Heart right ventricle (tissue), 16 donors: ENCODE data around the gene PIEZO1. TPM values are rescaled to one million over a fixed set of nuclear protein-coding genes. Genes with fewer than 3 reads are reported as not detected.

ENCODE experiments used
- ATAC-seq, 8 donors: fragments of 200-7000 bp; cut with Tn5 transposase; one replicate each; pipeline ENCODE4 v1.9.1; 2020; ENCODE audit warnings: mild to moderate bottlenecking in 8 of 8, moderate library complexity in 8 of 8, moderate number of reproducible peaks in 1 of 8
- DNase-seq, 2 donors: peaks; one replicate each; pipeline ENCODE4 v3.0.0-alpha.2; 2020
- H3K27ac ChIP-seq, 10 donors: fragments of 200-600 bp; sonication (generic) in 2 of 10; one replicate each; pipeline versions ENCODE4 v1.5.0 to v1.8.0; 2020 to 2022; ENCODE audit warnings: mild to moderate bottlenecking in 3 of 10
- H3K27me3 ChIP-seq, 7 donors: fragments of 200-600 bp; one replicate each; pipeline ENCODE4 v1.8.0; 2021 to 2022; ENCODE audit warnings: mild to moderate bottlenecking in 2 of 7
- H3K36me3 ChIP-seq, 9 donors: fragments of 200-600 bp; sonication (generic) in 1 of 9; one replicate each; pipeline versions ENCODE4 v1.5.0 to v1.8.0; 2020 to 2022; ENCODE audit warnings: mild to moderate bottlenecking in 2 of 9
- H3K4me1 ChIP-seq, 9 donors: fragments of 200-600 bp; sonication (generic) in 1 of 9; one replicate each; pipeline versions ENCODE4 v1.5.0 to v1.8.0; 2020 to 2022; ENCODE audit warnings: mild to moderate bottlenecking in 4 of 9
- H3K4me3 ChIP-seq, 10 donors: fragments of 200-600 bp; sonication (generic) in 2 of 10; one replicate each; pipeline versions ENCODE4 v1.5.0 to v1.8.0; 2020 to 2022; ENCODE audit warnings: mild to moderate bottlenecking in 7 of 10, moderate library complexity in 2 of 10
- H3K9me3 ChIP-seq, 11 donors: fragments of 200-600 bp in 10 of 11; sonication (generic) in 2 of 11; one replicate each; pipeline versions ENCODE4 v1.5.0 to v1.8.0; 2013 to 2022; ENCODE audit warnings: mild to moderate bottlenecking in 2 of 11, control low read depth in 1 of 11, moderate library complexity in 1 of 11
- CTCF ChIP-seq, 9 donors: fragments of 200-600 bp; sonication (generic) in 2 of 9; IDR thresholded peaks; one replicate each; pipeline versions ENCODE4 v1.5.0 to v1.8.0; 2021 to 2022; ENCODE audit warnings: antibody characterized with exemption in 9 of 9, mild to moderate bottlenecking in 5 of 9, moderate library complexity in 1 of 9
- WGBS, 2 donors: extraction: QIAGEN DNeasy Blood & Tissue Kit; methylation state at CpG; one replicate each; pipeline ENCODE4 v1.1.7; 2013; ENCODE audit warnings: inconsistent platforms in 1 of 2; 5-methylcytosine and 5-hydroxymethylcytosine counted together
- intact Hi-C, 10 donors: fragments of 100-400 bp; cut with DNase I; formaldehyde crosslinking; loops; one replicate each; pipeline versions ENCODE4 v1.11.1 to v1.14.2; 2022
- polyA plus RNA-seq, 2 donors: library from polyadenylated mRNA; stranded (reverse); fragments of 200-250 nt; gene quantifications; one replicate each; pipeline ENCODE4 v1.2.3, GENCODE V29; 2013
- total RNA-seq, 10 donors: library from RNA; stranded (reverse); fragmentation: NEBNext Ultra II Directional in 3 of 10; extraction: Animal tissue kit (Norgen Biotek cat#: 25700) in 3 of 10; gene quantifications; one replicate each; pipeline versions ENCODE4 v1.2.1 to v1.2.4, GENCODE V29; 2021 to 2023
- donor health status: Arrhythmogenic right ventricular cardiomyopathy.
- donor health status: ischemic (EF 13 %, LVEDD 7.1; RV severe dilation, severe dysfunction).
- donor health status: healthy with polysubstance abuse.
- donor health status: DM: no; HTN: yes; CAD: no.
- donor health status: DM: no; HTN: no; CAD: no.
- donor health status: ischemic (EF 25% LVEDD 6.9; RV normal size, moderate dysfunction).
- donor health status: ischemic (EF 25% LVEDD 5.7; RV mildly dilated, moderate dysfunction).
- donor health status: healthy.
- donor health status: DM: yes; HTN: yes; CAD: no.
- donor health status: Ischemic cardiomyopathy.
- donor health status: ischemic (EF 35%, LVEDD 5.7; RV mildly dilated, moderate dysfunction).
- donor health status: nonischemic (EF 11% LVEDD 7.7; RV severe dilation, severe dysfunction).
- donor health status: DM: yes; HTN: yes; CAD: no.
- donor health status: PGD.
- donor health status: ischemic (EF 29% LVEDD 5.4; RV normal size, mild dysfunction).
- donor health status: nonischemic (EF 23%, LVEDD 6.1; RV moderate dilation, normal function).

Gene PIEZO1
- total and polyA plus RNA-seq, 12 donors, result 12.3 to 78.2 (median 18.0) TPM

GRCh38 chr16:88754109-88754911, 30.7 kb downstream of the PIEZO1 start:
- Histone ChIP-seq H3K36me3 (peaks cover 0 to 8% (median 0%) of the 10 kb centered on the region in 9 donors), H3K4me1 (peaks cover 0 to 22% (median 4%) of the 10 kb centered on the region in 9 donors), H3K9me3 (peaks cover 0 to 11% (median 0%) of the 10 kb centered on the region in 11 donors), H3K4me3 (no peak overlapping the region), H3K27ac (no peak overlapping the region), H3K27me3 (no peaks in the 10 kb centered on the region)
- no peak for TF ChIP-seq CTCF (IDR thresholded peaks at IDR 0.05)
- DNase-seq (no peak), ATAC-seq (no peak)
- intact Hi-C loops, result no loop called here
- 94 to 95% methylated on average over 28 of the region's 28 CpGs for WGBS, 2 donors

- Histone ChIP-seq H3K27me3 (no peaks in the 10 kb centered on the region), H3K36me3 (peaks cover 0 to 8% (median 0%) of the 10 kb centered on the region in 9 donors), H3K9me3 (peaks cover 0 to 5% (median 0%) of the 10 kb centered on the region in 11 donors), H3K27ac (no peak overlapping the region), H3K4me1 (peaks cover 0 to 16% (median 0%) of the 10 kb centered on the region in 9 donors), H3K4me3 (no peak overlapping the region)
- 86 to 89% methylated on average over 11 of the region's 11 CpGs for WGBS, 2 donors
- no peak for ATAC-seq
- no peak for TF ChIP-seq CTCF (IDR thresholded peaks at IDR 0.05)
- intact Hi-C loops, result no loop called here
- DNase-seq, result no peak
Measured at GRCh38 chr16:88753602-88754001, 31.4 kb downstream of the PIEZO1 start.

- H3K4me1 ChIP-seq, result peaks cover 0 to 12% (median 0%) of the 10 kb centered on the region in 9 donors
- WGBS, 2 donors, result 88 to 90% methylated on average over 12 to 13 of the region's 13 CpGs
- no peak for TF ChIP-seq CTCF (IDR thresholded peaks at IDR 0.05)
Measured at GRCh38 chr16:88753191-88753590, 31.8 kb downstream of the PIEZO1 start.

GRCh38 chr16:88752386-88753002, 32.5 kb downstream of the PIEZO1 start:
- Histone ChIP-seq H3K27me3 (no peaks in the 10 kb centered on the region), H3K9me3 (no peaks in the 10 kb centered on the region), H3K4me3 (no peak overlapping the region), H3K27ac (no peak overlapping the region), H3K36me3 (peaks cover 0 to 8% (median 0%) of the 10 kb centered on the region in 9 donors), H3K4me1 (peaks cover 0 to 13% (median under 1%) of the 10 kb centered on the region in 9 donors)
- 91 to 95% methylated on average over 16 of the region's 16 CpGs for WGBS, 2 donors
- ATAC-seq (no peak), DNase-seq (no peak)
- no peak for TF ChIP-seq CTCF (IDR thresholded peaks at IDR 0.05)
- intact Hi-C loops, result no loop called here

More at GRCh38 chr16:88753191-88753590, 31.8 kb downstream of the PIEZO1 start:
- intact Hi-C loops, result no loop called here
- Histone ChIP-seq H3K36me3 (peaks cover 0 to 8% (median 0%) of the 10 kb centered on the region in 9 donors), H3K27ac (no peak overlapping the region), H3K27me3 (no peaks in the 10 kb centered on the region), H3K9me3 (peaks cover 0 to under 1% (median 0%) of the 10 kb centered on the region in 11 donors), H3K4me3 (no peak overlapping the region)
- DNase-seq (no peak), ATAC-seq (no peak)
